GM12801 (cell line): ENCODE measurements around the gene RCAN1.

ENCODE experiments used
- TF ChIP-seq, protein P1 (sequence below): IDR thresholded peaks from one replicate; pipeline ENCODE4 v1.5.1; 2011; ENCODE audit warnings: control low read depth; ENCODE audit not compliant: insufficient read length; ENCODE audit errors: extremely low read depth

RCAN1 gene

DNA sequence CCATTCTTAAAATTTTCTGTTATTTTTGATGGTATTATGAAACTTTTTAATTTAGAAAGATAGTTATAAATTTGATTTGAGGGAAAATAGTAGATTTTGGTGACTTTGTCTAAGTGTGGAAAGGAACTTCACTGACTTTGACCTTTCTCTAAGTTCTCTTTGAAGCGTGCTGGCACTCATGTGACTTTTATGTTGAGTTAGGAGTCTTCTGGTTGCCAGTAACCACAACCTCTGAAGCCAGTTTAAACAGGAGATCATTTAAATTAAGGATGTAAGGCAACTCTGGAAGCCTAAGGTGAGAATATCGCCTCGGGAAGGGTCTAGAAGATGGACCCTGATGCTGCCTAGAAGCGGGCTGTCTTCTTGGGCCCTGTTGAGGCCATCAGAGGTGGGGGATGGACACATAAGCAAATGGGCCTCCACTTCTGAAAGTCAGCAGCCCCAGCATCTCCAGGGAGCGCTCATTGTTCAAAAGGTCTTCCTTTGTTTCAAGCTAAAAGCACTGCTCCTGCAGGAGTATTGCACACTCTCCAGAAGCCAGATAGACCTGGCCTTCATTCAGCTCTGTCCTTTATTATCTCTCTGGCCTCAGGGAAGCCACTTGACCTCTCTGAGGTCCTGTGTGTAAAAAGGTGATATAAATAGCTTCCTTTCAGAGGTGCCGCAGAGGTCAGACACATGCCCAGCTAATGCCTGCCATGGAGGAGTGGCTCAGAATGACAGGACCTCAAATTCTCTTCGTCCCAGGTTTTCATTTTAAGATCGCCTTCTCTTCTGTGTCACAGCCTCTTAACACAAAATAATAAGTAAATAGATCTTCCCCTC, 5.1 kb upstream of the RCAN1 start:
- TF ChIP-seq, protein P1, sequence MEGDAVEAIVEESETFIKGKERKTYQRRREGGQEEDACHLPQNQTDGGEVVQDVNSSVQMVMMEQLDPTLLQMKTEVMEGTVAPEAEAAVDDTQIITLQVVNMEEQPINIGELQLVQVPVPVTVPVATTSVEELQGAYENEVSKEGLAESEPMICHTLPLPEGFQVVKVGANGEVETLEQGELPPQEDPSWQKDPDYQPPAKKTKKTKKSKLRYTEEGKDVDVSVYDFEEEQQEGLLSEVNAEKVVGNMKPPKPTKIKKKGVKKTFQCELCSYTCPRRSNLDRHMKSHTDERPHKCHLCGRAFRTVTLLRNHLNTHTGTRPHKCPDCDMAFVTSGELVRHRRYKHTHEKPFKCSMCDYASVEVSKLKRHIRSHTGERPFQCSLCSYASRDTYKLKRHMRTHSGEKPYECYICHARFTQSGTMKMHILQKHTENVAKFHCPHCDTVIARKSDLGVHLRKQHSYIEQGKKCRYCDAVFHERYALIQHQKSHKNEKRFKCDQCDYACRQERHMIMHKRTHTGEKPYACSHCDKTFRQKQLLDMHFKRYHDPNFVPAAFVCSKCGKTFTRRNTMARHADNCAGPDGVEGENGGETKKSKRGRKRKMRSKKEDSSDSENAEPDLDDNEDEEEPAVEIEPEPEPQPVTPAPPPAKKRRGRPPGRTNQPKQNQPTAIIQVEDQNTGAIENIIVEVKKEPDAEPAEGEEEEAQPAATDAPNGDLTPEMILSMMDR = no peak

DNA sequence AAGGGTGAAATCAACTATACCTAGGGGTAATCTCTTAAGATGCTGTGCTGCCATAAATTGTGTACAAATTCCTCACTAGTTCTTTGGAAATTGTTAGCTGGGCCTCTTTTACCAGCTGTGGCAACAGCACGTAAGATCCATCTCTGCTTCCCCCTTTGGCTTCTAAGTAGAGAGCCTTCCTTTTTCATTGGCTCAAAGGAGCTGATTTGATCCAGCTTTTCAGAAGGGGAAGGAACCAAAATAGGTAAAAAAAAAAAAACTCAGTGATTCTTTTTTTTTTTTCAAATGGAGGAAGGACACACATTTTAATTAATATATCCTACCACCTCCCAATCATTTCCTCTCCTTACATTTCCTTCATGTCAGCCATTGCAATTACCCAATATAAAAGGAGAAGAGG, 4.0 kb upstream of the RCAN1 start:
- TF ChIP-seq, protein P1 = no peak

DNA sequence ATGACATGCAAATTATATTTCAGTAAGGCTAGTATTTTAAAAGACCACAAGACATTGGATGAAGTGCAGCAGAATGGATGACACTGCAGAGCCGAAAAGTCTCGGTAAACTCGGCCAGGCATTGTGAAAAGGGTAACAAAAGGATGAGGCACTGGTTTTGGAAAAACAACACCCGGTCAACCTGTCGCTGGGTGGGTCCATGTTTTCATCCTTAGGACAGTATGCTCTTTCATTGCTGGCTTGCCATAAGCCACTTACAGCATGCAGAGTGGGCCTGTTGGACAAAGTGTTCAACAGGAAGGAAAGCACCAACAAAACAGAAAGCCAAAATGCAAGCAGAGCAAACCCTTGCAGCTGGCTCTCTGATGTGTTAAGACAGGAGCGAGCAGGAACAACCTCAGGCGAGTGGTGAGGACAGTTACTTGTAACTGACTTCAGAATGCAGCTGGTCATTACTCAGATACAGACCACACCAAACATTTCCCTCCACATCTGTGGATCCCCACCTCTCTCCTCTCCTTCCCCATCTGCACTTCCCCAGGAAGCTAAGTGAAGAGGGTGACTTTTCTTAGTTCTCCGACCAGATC, 2.9 kb upstream of the RCAN1 start:
- TF ChIP-seq, protein P1 = no peak

DNA sequence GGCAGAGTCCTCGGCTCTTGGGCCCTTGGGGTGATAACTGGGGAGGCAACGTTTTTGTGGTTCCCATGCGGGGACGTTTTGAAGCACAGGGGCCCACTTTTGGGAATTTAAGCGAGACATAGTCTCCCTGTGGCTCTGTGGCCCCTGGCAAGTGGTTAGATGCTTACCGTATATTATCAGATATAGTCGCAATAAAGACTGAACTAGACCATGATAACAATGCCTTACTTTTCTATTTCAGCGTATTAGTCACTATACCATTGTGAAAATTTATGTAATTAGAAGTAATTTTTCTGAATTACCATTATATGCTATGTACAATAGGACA, 538 bp upstream of the RCAN1 start:
- TF ChIP-seq, protein P1 = no peak

DNA sequence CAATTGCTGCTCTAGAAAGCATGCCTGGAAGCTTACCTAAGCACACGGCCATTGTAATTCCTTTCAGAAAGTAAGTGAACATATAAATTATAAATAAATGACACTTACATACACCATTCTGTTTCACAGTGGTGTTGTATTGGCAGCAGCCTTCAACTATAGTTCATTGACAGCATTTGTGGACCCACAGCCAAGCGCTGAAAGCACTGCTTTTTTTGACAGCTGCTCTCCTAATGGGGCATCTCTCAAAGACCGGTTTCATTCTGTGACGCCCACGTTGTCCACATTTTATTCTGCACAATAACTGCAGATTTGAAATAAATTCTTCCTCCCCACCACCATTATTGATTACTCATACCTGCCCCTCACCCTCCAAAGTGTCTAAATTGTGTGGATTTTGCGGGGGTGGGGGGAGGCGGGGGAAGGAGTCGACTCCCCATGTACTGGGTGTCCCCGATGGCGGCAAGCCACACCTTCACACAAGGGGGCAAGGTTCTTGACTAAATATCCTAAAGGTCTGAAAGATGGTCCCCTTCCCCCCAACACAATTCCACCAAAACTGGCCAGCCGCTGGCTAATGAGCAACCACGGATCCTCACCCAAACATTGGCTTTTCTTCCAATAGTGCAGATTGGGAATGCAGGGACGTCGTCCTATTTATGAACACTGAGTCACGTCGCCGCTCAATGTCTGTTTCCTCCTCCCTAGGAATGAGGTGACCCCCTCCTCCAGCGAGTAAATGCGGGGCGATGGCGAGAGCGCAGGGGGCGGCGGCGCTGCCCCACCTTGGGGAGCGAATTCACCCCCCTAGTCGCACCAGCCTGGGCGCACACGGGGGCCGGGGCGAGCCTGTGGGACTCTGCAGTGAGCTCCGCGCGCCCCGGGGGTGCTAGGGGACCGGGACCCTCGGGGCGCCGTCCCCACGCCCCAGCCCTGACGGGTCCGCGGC, 960 bp downstream of the RCAN1 start:
- TF ChIP-seq, protein P1 = no peak

DNA sequence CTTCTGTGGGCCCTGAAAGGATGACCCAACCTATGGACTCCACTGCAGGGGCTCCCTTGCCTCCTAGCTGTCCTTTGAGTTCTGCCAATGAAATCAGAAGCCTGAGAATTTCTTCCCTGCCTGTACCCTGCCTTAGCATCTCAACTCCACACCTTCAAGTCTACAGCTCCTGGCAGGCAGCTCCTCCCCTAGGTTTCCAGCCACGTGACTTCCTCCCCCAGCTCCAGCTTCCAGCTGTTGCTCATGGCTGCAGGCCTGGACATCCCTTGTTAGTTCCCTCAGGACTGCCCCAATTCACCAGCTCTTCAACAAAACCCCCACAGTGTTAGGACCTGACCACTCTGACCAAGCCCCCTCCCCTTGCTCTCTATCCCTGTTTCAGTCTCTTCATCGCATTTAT, 2.4 kb downstream of the RCAN1 start:
- TF ChIP-seq, protein P1 = no peak

DNA sequence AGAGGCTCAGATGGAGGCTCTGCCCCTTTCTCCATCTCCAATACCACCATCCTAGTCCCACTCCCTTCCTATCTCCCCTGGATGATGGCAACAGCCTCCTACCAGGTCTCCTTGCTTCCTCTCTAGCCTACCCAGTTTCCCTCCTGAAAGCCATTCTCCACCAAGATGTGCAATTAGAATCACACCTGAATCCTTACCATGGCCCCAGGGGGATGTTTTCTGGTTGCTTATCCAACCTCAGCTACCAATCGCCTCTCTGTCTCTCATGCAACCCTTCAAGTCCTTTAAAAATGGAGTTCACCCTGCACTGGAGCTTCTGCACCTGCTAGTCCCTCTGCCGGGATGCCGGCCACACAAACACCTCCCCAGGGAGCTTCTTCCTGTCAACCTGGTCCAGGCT, 2.9 kb downstream of the RCAN1 start:
- TF ChIP-seq, protein P1 = no peak
